Activated T-helper 17 cell treated with anti-CD3 and anti-CD28 coated beads, Interleukin-2, amount 50 U/mL, for 72 hours (primary cell): ENCODE results near the gene GNAI3. TPM values are rescaled to one million over a fixed set of nuclear protein-coding genes. Genes with fewer than 3 reads are reported as not detected.

Experiments
- ATAC-seq: fragments of 150-1000 bp; cut with Tn5 transposase; replicated peaks from 2 replicates; pipeline ENCODE4 v1.10.0; 2021; ENCODE audit warnings: mild to moderate bottlenecking, moderate library complexity
- H3K27ac Mint-ChIP-seq: one replicate; pipeline ENCODE4 v1.8.0; 2022; ENCODE audit warnings: mixed read lengths
- H3K27me3 Mint-ChIP-seq: one replicate; pipeline ENCODE4 v1.8.0; 2022; ENCODE audit warnings: mixed read lengths
- H3K36me3 Mint-ChIP-seq: one replicate; pipeline ENCODE4 v1.8.0; 2022; ENCODE audit warnings: low read depth, mild to moderate bottlenecking, mixed read lengths
- H3K4me1 Mint-ChIP-seq: one replicate; pipeline ENCODE4 v1.8.0; 2022; ENCODE audit warnings: mixed read lengths
- H3K4me3 Mint-ChIP-seq: one replicate; pipeline ENCODE4 v1.8.0; 2022; ENCODE audit warnings: mild to moderate bottlenecking, mixed read lengths
- H3K9me3 Mint-ChIP-seq: one replicate; pipeline ENCODE4 v1.8.0; 2022; ENCODE audit warnings: mixed read lengths
- total RNA-seq, 2 donors: library from RNA; stranded (reverse); gene quantifications; one replicate each; pipeline ENCODE4 v1.2.3, GENCODE V29; 2022

Gene GNAI3
- total RNA-seq, result 10 to 100 TPM in 1 of 2 donors, 1 to 10 TPM in 1; 10.0 to 11.6 TPM

GRCh38 chr1:109548321-109549267 lies at the start of gene GNAI3:
GNAI3 (plus strand) TSS chr1:109548615; CDS start chr1:109548721, 106 bp downstream.
- peak; percentile 98 for ATAC-seq
- peaks cover 35% of the 10 kb centered on the region for H3K36me3 Mint-ChIP-seq
- peaks cover 14% of the 10 kb centered on the region for H3K4me1 Mint-ChIP-seq
- peak within 1 kb of the TSS; percentile 90 for H3K4me3 Mint-ChIP-seq
- peak within 1 kb of the TSS; percentile 98 for H3K27ac Mint-ChIP-seq
- H3K27me3 Mint-ChIP-seq, result no peaks in the 10 kb centered on the region
- H3K9me3 Mint-ChIP-seq, result no peaks in the 10 kb centered on the region

- Mint-ChIP-seq H3K4me1 (peaks cover 51% of the 10 kb centered on the region), H3K9me3 (no peaks in the 10 kb centered on the region), H3K36me3 (peaks cover 49% of the 10 kb centered on the region), H3K27me3 (no peaks in the 10 kb centered on the region), H3K4me3 (peak overlapping the region; percentile 20), H3K27ac (peak overlapping the region; percentile 62)
- no peak for ATAC-seq
These were observed 49.3 kb upstream of the GNAI3 start for GRCh38 chr1:109499081-109499480.

- peaks cover 45% of the 10 kb centered on the region for H3K36me3 Mint-ChIP-seq
These were observed 48.5 kb upstream of the GNAI3 start for GRCh38 chr1:109499661-109500536.

GRCh38 chr1:109500941-109501381 lies 47.5 kb upstream of the GNAI3 start:
- no peak for ATAC-seq
- Mint-ChIP-seq H3K36me3 (peaks cover 35% of the 10 kb centered on the region), H3K4me3 (peak overlapping the region; percentile 57), H3K9me3 (no peaks in the 10 kb centered on the region), H3K27me3 (no peaks in the 10 kb centered on the region), H3K27ac (peak overlapping the region; percentile 67), H3K4me1 (peaks cover 60% of the 10 kb centered on the region)

More at GRCh38 chr1:109499661-109500536, 48.5 kb upstream of the GNAI3 start:
- Mint-ChIP-seq H3K27ac (peak overlapping the region; percentile 67), H3K27me3 (no peaks in the 10 kb centered on the region), H3K9me3 (no peaks in the 10 kb centered on the region), H3K4me3 (peak overlapping the region; percentile 20), H3K4me1 (peaks cover 58% of the 10 kb centered on the region)
- ATAC-seq, result peak; percentile 34

GRCh38 chr1:109501644-109502363 lies 46.6 kb upstream of the GNAI3 start:
- no peak for ATAC-seq
- Mint-ChIP-seq H3K4me1 (peaks cover 53% of the 10 kb centered on the region), H3K27me3 (no peaks in the 10 kb centered on the region), H3K36me3 (peaks cover 27% of the 10 kb centered on the region), H3K27ac (peak overlapping the region; percentile 67), H3K4me3 (peak overlapping the region; percentile 57), H3K9me3 (no peaks in the 10 kb centered on the region)

GRCh38 chr1:109502364-109502851 lies 46.0 kb upstream of the GNAI3 start:
- no peaks in the 10 kb centered on the region for H3K27me3 Mint-ChIP-seq
- peak; percentile 65 for ATAC-seq
- peaks cover 53% of the 10 kb centered on the region for H3K4me1 Mint-ChIP-seq
- H3K36me3 Mint-ChIP-seq, result peaks cover 23% of the 10 kb centered on the region
- peak overlapping the region; percentile 57 for H3K4me3 Mint-ChIP-seq
- H3K27ac Mint-ChIP-seq, result peak overlapping the region; percentile 87
- no peaks in the 10 kb centered on the region for H3K9me3 Mint-ChIP-seq

GRCh38 chr1:109503935-109504334 lies 44.5 kb upstream of the GNAI3 start:
- peaks cover 17% of the 10 kb centered on the region for H3K36me3 Mint-ChIP-seq
- H3K4me1 Mint-ChIP-seq, result peaks cover 64% of the 10 kb centered on the region
- no peak for ATAC-seq
- H3K9me3 Mint-ChIP-seq, result no peaks in the 10 kb centered on the region
- no peaks in the 10 kb centered on the region for H3K27me3 Mint-ChIP-seq
- H3K4me3 Mint-ChIP-seq, result peak overlapping the region; percentile 62
- peak overlapping the region; percentile 82 for H3K27ac Mint-ChIP-seq

- Mint-ChIP-seq H3K9me3 (no peaks in the 10 kb centered on the region), H3K27ac (peak overlapping the region; percentile 82), H3K4me3 (peak overlapping the region; percentile 62), H3K4me1 (peaks cover 60% of the 10 kb centered on the region), H3K36me3 (peaks cover 10% of the 10 kb centered on the region), H3K27me3 (no peaks in the 10 kb centered on the region)
- peak; percentile 76 for ATAC-seq
These were observed 43.4 kb upstream of the GNAI3 start for GRCh38 chr1:109504974-109505373.

GRCh38 chr1:109508001-109508872 lies 40.2 kb upstream of the GNAI3 start:
- Mint-ChIP-seq H3K36me3 (no peaks in the 10 kb centered on the region), H3K4me1 (peaks cover 35% of the 10 kb centered on the region), H3K4me3 (peak overlapping the region; percentile 85), H3K9me3 (no peaks in the 10 kb centered on the region), H3K27ac (peak overlapping the region; percentile 83), H3K27me3 (no peaks in the 10 kb centered on the region)
- ATAC-seq, result no peak

GRCh38 chr1:109508873-109509175 lies 39.6 kb upstream of the GNAI3 start:
- Mint-ChIP-seq H3K36me3 (no peaks in the 10 kb centered on the region), H3K27ac (peak overlapping the region; percentile 83), H3K4me3 (peak overlapping the region; percentile 85), H3K4me1 (peaks cover 35% of the 10 kb centered on the region), H3K27me3 (no peaks in the 10 kb centered on the region), H3K9me3 (no peaks in the 10 kb centered on the region)
- ATAC-seq, result no peak

- peaks cover 30% of the 10 kb centered on the region for H3K4me1 Mint-ChIP-seq
- H3K27me3 Mint-ChIP-seq, result no peaks in the 10 kb centered on the region
- peak; percentile 56 for ATAC-seq
- H3K4me3 Mint-ChIP-seq, result peak within 1 kb of the TSS; percentile 85
- peak within 1 kb of the TSS; percentile 83 for H3K27ac Mint-ChIP-seq
- no peaks in the 10 kb centered on the region for H3K9me3 Mint-ChIP-seq
- no peaks in the 10 kb centered on the region for H3K36me3 Mint-ChIP-seq
These were observed 39.0 kb upstream of the GNAI3 start, which contains the start of gene AMIGO1 for GRCh38 chr1:109509176-109510134. AMIGO1 (minus strand) TSS chr1:109509727; CDS start chr1:109508912, 815 bp downstream.

GRCh38 chr1:109513110-109513710 lies 35.2 kb upstream of the GNAI3 start:
- H3K4me3 Mint-ChIP-seq, result no peak overlapping the region
- no peak overlapping the region for H3K27ac Mint-ChIP-seq
- ATAC-seq, result no peak
- H3K27me3 Mint-ChIP-seq, result no peaks in the 10 kb centered on the region
- H3K36me3 Mint-ChIP-seq, result no peaks in the 10 kb centered on the region
- H3K9me3 Mint-ChIP-seq, result no peaks in the 10 kb centered on the region
- peaks cover 14% of the 10 kb centered on the region for H3K4me1 Mint-ChIP-seq
